Kidney (tissue), 14 donors: Measurements from ENCODE around the gene BBS1. TPM values are rescaled to one million over a fixed set of nuclear protein-coding genes. Genes with fewer than 3 reads are reported as not detected.
A peak's percentile ranks its signal among the peaks of the same experiment; 100 is the strongest.

Source experiments
- DNase-seq, 5 donors: peaks; one replicate each; pipeline ENCODE4 v3.0.0-alpha.2; 2013 to 2020
- FAIRE-seq: peaks from 2 replicates; lab custom pipeline; 2012; peaks lifted over from hg19 to GRCh38; lab: Jason Lieb, UNC
- H3K27ac ChIP-seq, 2 donors: one replicate each; pipeline ENCODE4 v1.7.0; 2013; ENCODE audit warnings: low read depth in 2 of 2, low read length in 2 of 2, inconsistent platforms in 1 of 2
- H3K27me3 ChIP-seq: one replicate; pipeline ENCODE4 v1.7.1; 2013; ENCODE audit warnings: low read length, inconsistent platforms; ENCODE audit not compliant: control insufficient read depth, insufficient read depth
- H3K36me3 ChIP-seq, 3 donors: one replicate each; pipeline versions ENCODE4 v1.7.0 to v1.7.1; 2013; ENCODE audit warnings: low read length in 3 of 3, control low read depth in 1 of 3, inconsistent platforms in 1 of 3; ENCODE audit not compliant: insufficient read depth in 3 of 3, control insufficient read depth in 2 of 3
- H3K4me1 ChIP-seq, 3 donors: one replicate each; pipeline versions ENCODE4 v1.7.0 to v1.7.1; 2013; ENCODE audit warnings: low read length in 3 of 3, inconsistent platforms in 1 of 3, low read depth in 1 of 3; ENCODE audit not compliant: control insufficient read depth in 2 of 3, insufficient read depth in 2 of 3
- H3K4me3 ChIP-seq, 3 donors: one replicate each; pipeline versions ENCODE4 v1.7.0 to v1.8.1; 2013; ENCODE audit warnings: low read length in 3 of 3, control low read depth in 1 of 3, inconsistent platforms in 1 of 3
- H3K9ac ChIP-seq, 3 donors: one replicate each; pipeline versions ENCODE4 v1.7.0 to v1.7.1; 2013; ENCODE audit warnings: low read length in 3 of 3, control low read depth in 1 of 3, inconsistent platforms in 1 of 3
- H3K9me3 ChIP-seq, 3 donors: one replicate each; pipeline versions ENCODE4 v1.7.0 to v1.7.1; 2013; ENCODE audit warnings: low read length in 3 of 3, control low read depth in 1 of 3, inconsistent platforms in 1 of 3; ENCODE audit not compliant: control insufficient read depth in 2 of 3, insufficient read depth in 1 of 3
- intact Hi-C: fragments of 100-400 bp; cut with DNase I; formaldehyde crosslinking; loops from one replicate; pipeline ENCODE4 v1.11.1; 2022
- polyA plus RNA-seq: library from polyadenylated mRNA; stranded (reverse); fragments of 350-450 nt; fragmentation: Illumina TruSeq; extraction: RNeasy Lipid Tissue Mini Kit (QIAGEN cat#74804); gene quantifications from one replicate; pipeline ENCODE4 v1.2.3, GENCODE V29; 2014; ENCODE audit warnings: low read depth, low replicate concordance; ENCODE audit not compliant: insufficient read depth
- total RNA-seq: library from RNA; stranded (reverse); fragmentation: NEBNext Ultra II Directional; extraction: Animal tissue kit (Norgen Biotek cat#: 25700); gene quantifications from one replicate; pipeline ENCODE4 v1.2.1, GENCODE V29; 2021
- TF ChIP-seq, protein P1 (sequence below): IDR thresholded peaks from 3 replicates; pipeline ENCODE4 v1.5.1; 2012; ENCODE audit warnings: mild to moderate bottlenecking, moderate library complexity, borderline replicate concordance; ENCODE audit not compliant: insufficient read depth; ENCODE audit errors: extremely low read depth
- donor health status: control.
- donor health status: control.
- donor health status: control.
- donor health status: control.
- donor health status: control.
- donor health status: DM: yes; HTN: yes; CAD: no.
- donor health status: Normal renal cell carcinoma (clear cell type).

Gene BBS1
- total and polyA plus RNA-seq, 2 donors from 2014 or later: 30.1 to 85.4 TPM

GRCh38 chr11:66473167-66473566 is 37.3 kb upstream of the BBS1 start:
- Histone ChIP-seq H3K4me3 (no peak overlapping the region), H3K9me3 (no peaks in the 10 kb centered on the region), H3K9ac (no peak overlapping the region), H3K36me3 (peaks cover 0 to 6% (median 5%) of the 10 kb centered on the region in 3 donors), H3K27ac (no peak overlapping the region), H3K27me3 (no peaks in the 10 kb centered on the region), H3K4me1 (no peaks in the 10 kb centered on the region)
- TF ChIP-seq, protein P1, sequence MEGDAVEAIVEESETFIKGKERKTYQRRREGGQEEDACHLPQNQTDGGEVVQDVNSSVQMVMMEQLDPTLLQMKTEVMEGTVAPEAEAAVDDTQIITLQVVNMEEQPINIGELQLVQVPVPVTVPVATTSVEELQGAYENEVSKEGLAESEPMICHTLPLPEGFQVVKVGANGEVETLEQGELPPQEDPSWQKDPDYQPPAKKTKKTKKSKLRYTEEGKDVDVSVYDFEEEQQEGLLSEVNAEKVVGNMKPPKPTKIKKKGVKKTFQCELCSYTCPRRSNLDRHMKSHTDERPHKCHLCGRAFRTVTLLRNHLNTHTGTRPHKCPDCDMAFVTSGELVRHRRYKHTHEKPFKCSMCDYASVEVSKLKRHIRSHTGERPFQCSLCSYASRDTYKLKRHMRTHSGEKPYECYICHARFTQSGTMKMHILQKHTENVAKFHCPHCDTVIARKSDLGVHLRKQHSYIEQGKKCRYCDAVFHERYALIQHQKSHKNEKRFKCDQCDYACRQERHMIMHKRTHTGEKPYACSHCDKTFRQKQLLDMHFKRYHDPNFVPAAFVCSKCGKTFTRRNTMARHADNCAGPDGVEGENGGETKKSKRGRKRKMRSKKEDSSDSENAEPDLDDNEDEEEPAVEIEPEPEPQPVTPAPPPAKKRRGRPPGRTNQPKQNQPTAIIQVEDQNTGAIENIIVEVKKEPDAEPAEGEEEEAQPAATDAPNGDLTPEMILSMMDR: no peak
- intact Hi-C loops: no loop called here
- DNase-seq (peak in 1 of 5 donors; percentile 62), FAIRE-seq (no peak)

- Histone ChIP-seq H3K4me3 (no peak overlapping the region), H3K4me1 (peaks cover 0 to 2% (median 0%) of the 10 kb centered on the region in 3 donors), H3K27me3 (no peaks in the 10 kb centered on the region), H3K9me3 (no peaks in the 10 kb centered on the region), H3K36me3 (peaks cover 0 to 6% (median 5%) of the 10 kb centered on the region in 3 donors), H3K27ac (no peak overlapping the region), H3K9ac (no peak overlapping the region)
- TF ChIP-seq, protein P1: no peak
- no peak for DNase-seq
- intact Hi-C loops: no loop called here
- FAIRE-seq: no peak
Measured at GRCh38 chr11:66473608-66474515, 36.6 kb upstream of the BBS1 start.

- peaks cover 0 to 6% (median 6%) of the 10 kb centered on the region in 3 donors for H3K4me1 ChIP-seq
- TF ChIP-seq, protein P1: no peak
- H3K4me3 ChIP-seq: no peak overlapping the region
- H3K36me3 ChIP-seq: peaks cover 0 to 6% (median 5%) of the 10 kb centered on the region in 3 donors
- intact Hi-C loops: no loop called here
- H3K27ac ChIP-seq: no peak overlapping the region
- H3K9me3 ChIP-seq: no peaks in the 10 kb centered on the region
- no peak for FAIRE-seq
- DNase-seq: peak in 1 of 5 donors; percentile 52
- H3K9ac ChIP-seq: no peak overlapping the region
- H3K27me3 ChIP-seq: no peaks in the 10 kb centered on the region
Measured at GRCh38 chr11:66475349-66476172, 34.9 kb upstream of the BBS1 start.
